HG02642 (cell line): ENCODE measurements around the gene COL4A4.
"Not testable (repeated sequence)": the region's sequence is repeated elsewhere in the genome, so short reads cannot be mapped to it uniquely, and the experiment has no call there.

Source experiments
- ATAC-seq: cut with Tn5 transposase; IDR thresholded peaks from one replicate; pipeline ENCODE4 v1.9.1; 2021; ENCODE audit warnings: mild to moderate bottlenecking; ENCODE audit not compliant: unreplicated experiment, poor library complexity

Gene COL4A4

GRCh38 chr2:227163998-227164762 is at the start of gene COL4A4, which contains the start of gene COL4A3:
TSS of gene COL4A4 (minus strand) at chr2:227164205. CDS start at chr2:227147483, 16,722 bp downstream.
TSS of gene COL4A3 (plus strand) at chr2:227164624. CDS start at chr2:227164727, 103 bp downstream.
- ATAC-seq = peak; percentile 66

DNA sequence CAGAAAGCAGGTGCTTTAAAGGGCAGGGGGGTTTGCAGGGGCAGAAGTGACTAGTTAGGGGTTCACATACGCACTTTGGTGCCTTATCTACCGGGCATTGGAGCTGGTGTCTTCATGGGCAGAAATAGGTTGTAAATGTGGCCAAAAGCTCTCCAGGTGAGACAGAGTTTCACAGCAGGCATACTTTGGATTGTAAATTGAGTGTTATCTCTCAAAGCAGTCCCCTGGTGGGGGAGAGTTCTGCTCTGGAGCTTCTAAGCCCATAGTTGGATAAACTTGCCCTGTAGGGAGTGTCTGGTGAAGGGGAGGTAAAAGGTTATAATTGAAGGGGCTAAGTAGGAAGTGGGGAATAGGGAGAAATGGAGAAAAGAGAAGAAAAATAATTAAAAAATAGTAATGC is 43.6 kb upstream of the COL4A4 start:
- no peak for ATAC-seq

- ATAC-seq = no peak
Measured at GRCh38 chr2:227206406-227206805, 42.4 kb upstream of the COL4A4 start.

DNA sequence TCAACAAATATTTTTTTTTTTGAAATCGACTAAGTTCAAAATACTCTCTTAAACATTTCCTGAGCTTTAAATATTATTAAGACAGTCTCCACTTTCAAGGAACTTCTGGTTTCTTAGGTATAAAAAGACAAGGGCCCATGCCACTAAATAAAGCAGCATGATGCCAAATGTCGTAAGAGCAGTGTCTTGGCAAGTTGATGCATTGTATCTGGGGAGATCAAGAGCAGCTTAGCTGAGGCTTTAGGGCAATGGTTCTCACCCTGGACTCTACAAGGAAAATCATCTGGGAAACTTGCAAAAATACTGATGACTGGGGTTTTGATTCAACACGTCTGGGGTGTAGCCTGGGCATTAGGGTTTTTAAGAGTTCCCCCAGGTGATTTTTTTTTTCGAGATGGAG is 41.7 kb upstream of the COL4A4 start:
- no peak for ATAC-seq

DNA sequence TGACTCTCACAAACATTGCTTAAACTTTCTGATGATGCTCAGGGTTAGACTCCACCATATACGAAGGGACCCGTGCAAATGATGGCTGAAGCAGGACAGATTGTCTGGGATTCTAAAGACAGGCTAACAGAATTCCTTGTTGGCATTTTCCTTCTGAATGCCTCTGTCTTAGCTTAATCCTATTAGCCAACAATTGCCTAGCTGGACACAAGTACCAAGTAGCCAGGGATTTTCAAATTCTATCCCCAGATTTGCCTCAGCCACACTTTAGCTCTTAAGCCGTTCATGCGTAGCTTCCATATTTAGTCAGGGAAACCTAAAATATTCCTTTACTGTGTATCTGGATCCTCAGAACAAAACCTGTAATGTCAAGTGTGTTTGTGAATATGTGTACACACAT is 40.4 kb upstream of the COL4A4 start:
- ATAC-seq = no peak

DNA sequence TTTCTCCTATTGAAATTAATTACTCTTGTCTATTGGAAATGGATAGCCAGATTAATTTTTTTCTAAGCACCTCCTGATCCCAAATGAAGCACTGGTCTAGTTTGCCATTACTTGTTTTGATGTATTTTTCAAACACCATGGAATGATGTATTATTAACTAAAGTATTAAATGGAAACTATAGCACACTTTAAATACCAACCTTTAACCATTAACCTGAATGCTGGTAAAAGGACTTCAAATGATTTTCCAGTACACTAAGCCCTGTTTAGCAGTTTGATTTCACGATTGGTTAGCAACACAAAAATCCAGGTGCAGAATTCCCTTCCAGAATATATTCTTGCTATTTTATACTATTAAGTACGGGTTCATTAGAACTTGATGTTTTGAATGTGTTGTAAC is 37.8 kb upstream of the COL4A4 start:
- ATAC-seq = no peak

- no peak for ATAC-seq
Measured at GRCh38 chr2:227198866-227199265, 34.9 kb upstream of the COL4A4 start.

DNA sequence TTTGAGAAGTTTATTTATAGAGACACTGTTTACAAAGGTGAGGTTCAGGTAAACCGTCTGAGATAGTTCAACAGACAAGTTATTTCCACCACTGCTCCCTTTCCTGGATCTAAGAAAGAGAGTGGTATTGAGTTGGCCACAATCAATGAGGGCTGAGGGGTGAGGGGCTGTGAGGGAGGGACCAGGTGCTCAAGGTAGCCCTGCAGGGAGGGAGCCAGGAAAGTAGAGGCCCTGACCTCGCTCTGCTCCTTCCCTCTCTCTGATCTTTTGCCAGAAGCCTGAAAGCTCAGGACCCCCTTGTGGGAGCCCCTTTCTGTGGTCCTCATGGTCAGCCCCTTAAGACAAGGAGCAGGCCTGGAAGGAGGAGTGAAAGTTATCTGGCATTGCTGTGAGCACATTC is 30.2 kb upstream of the COL4A4 start:
- ATAC-seq = no peak

DNA sequence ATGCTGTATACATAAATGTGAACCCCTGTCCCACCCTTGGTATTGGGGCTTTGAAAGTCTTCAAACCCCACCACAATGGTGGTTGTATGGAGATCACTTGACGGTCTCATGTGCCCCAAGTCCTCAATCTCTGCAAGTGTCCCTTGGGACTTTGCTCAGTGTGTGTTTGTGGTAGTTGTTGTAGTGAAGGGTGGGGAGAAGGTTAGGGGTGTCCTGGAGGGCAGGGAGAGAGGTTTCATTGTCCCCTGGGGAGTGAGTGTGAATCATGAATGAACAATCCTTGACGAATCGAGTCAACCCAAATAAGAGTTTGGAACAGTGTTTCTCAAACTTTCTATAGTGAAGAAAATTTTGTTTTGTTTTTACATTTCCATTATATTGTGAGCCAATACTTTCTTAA is 28.5 kb upstream of the COL4A4 start:
- no peak for ATAC-seq

- ATAC-seq = no peak
Measured at GRCh38 chr2:227191367-227191766, 27.4 kb upstream of the COL4A4 start.

DNA sequence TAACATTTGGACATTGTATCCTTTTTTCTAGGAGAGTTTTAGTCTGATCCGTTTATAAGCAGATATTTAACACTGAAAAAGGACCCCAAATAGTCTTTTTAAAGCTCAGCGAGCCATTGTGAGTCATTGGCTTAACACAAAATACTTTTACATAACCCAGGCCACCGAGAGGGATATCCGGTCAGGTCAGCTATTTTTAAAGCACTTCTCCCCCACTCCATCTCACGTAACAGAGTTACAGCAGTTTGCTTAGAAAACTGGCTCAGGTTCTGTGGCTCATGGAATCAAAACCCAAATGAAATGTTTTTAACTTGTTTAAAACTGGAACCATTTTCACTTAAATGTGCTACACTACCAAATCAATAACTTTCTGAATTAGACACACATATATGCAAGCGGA is 24.3 kb upstream of the COL4A4 start:
- ATAC-seq = peak; percentile 72

DNA sequence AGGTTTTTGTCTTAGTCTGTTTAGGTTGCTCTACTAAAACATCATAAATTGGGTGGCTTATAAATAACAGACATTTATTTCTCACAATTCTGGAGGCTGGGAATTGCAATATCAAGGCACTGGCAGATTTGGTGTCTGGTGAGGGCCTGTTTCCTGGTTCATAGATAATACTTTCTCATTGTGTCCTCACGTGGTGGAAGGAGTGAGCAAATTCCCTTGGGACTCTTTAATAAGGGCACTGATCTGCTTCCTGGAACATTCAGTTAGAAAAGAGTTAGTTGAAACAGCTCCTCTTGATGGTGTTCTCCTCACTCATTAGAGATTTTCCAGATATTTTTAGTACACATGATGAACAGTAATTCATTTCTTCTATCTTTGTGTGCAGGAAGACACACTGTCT is 22.7 kb upstream of the COL4A4 start:
- ATAC-seq = no peak

DNA sequence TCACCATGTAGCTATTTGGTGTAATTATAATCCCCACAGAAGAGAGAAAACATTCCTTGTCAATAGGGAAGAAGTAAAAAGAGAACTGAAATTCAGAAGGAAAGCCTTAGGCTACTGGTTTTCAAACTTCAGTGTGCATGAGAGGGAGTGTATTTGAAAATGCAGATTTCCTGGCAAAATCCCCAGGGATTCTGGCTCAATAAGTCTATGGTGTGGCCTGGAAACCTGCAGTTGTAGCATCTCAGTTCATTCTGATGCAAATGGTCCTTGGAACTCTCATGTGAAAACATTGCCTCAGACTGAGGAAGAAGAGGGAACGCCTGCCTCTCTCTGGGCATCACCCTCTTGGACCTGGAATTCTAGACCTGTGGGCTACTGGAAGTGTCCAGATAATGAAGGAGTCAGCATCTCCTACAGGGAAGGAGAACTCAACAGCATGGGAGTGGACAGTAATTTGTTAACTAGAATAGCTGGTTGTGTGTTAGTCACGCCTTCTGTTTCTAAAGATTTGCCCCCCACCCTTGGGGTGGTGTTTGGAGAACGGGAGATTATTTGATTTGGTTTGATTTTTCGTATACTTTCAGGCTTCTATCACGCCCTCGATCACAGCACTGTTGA is 21.7 kb upstream of the COL4A4 start:
- ATAC-seq = no peak

DNA sequence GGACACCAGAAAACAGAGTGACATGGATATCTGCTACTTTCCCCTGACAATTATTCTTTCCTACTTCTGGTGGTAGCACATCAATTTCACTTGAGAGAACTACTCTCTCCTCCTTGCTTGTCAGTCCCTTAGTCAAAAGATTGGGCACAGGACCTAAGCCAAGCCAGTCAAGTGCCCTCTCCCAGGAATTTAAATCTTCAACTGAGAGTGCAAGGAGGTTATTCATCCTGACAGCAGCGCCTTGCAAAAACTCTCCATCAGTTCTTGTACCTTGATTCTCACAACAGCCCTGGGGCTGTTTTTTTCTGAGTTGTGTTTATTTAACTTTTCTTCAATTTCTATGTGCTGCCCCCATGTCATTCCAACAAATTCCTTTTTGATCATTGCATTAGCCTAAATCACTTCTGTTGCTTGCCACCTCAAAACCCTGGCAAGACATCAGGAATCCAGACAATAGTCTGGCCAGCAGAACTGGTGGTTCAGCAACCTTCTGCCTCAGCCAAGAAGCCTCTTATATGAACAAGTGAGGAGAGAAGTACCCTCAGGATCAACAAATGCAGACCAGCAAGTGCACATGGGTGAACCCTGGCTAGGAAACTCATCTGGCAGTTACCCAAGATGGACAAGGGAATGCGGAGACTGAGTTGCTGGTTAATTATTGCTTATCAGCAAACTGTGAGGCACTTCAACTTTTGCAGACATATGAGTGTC is 19.8 kb upstream of the COL4A4 start:
- ATAC-seq = no peak

DNA sequence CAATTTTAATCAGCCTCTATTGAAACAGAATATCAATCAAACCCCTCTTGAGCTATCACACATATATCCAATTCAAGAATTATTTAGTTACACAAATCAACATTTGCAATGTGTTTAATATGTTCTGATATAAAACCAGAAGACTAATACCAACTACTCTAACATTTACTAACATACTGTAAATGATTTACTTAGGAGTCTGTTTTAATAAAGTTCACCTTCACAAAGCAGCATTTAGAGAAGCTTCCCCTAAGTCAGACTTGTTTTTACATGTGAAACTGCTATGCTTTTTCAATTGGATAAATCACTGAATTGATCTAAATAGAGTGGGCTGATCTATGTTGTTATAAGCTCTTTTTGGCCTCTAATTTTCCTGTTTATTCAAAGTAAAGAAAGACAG is 18.8 kb upstream of the COL4A4 start:
- ATAC-seq = no peak

DNA sequence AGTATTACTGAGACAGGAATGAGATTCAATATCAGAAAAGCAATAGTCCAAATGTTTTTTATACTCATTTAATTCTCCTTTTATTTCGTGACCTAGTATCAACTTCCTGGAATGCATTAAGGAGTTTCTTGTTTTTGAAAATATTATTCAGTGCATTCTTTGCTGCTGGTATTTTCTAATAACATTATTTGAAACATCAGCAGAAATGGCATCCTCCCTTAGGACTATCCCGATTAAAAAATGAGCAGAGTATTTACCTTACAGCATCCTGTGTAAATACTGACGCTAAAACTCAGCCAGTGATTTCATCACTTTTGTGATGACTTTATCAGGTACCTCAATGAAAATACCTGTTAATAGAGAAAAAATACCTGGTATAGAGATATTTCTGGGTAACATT is 16.8 kb upstream of the COL4A4 start:
- ATAC-seq = no peak

DNA sequence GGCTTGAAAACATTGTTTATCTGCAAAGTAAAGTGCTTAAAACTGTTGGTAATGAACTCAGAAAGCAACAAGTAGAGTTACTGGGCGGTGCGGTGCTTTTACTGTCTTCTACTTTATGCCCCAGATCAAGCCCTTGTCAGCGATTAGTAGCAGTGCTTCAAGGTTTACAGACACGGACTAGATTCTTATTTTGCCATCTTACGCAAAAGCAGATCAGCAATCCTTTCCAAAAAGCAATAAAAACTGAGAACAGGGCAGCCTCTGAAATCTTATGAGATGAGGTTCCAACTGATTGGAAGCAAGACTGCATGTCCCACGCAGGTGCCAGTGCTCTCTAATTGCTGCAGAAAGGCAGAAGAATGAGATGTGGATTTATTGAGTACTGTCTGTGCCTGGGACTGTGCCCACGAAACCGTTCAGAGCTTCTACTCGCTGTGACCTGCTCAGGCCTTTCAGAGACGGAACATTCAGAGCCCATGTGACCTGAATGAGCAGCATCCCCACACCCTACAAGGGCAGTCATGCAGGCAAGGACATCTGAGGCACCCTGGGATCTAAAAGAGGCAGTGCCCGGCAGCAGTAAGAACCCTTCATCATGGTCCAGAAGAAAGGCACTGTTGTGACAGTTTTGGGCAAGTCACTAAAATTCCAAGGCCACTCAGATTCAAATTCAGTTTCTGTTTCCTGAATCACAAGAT is 16.1 kb upstream of the COL4A4 start:
- ATAC-seq = no peak

DNA sequence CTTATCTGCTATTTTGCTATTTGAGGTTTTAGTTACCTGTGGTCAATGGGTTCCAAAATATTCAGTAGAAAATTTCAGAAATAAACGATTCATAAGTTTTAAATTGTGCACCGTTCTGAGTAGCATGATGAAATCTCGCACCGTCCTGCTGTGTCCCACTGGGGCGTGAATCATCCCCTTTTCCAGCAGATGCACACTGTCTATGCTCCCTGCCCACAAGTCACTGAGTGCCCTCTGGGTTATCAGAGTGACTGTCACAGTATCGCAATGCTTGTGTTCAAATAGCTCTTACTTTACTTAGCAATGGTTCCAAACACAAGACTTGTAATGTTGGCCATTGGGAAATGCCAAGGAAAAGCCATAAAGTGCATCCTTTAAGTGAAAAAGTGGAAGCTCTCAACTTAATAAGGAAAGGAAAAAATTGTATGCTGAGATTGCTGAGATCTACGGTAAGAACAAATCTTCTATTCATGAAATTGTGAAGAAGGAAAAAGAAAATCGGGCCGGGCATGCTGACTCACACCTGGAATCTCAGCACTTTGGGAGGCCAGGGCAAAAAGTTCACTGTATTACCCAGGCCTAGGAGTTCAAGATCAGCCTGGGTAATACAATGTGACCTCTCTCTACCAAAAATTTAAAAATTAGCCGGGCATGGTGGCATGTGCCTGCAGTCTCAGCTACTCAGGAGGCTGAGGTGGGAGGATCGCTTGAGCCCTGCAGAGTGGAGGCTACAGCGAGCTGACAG is 13.8 kb upstream of the COL4A4 start:
- no peak for ATAC-seq

DNA sequence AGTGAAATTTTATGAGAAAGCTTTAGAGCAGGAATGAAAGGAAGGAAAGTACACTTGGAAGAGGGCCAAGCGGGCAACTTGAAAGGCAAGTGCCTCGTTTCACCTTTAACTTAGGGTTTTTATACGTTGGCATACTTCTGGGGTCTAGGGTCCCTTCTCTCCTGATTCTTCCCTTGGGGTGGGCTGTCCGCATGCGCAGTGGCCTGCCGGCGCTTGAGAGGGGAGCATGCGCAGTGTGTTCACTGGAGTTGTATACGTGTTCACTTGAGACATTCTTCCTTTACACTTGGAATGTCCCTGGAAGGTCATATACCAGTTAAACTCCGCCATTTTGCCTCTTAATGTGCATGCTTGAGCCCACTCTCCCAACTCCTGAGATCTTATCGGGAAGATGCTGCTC is 7.8 kb upstream of the COL4A4 start:
- ATAC-seq = not testable (repeated sequence)

- peak; percentile 69 for ATAC-seq
Measured at GRCh38 chr2:227164763-227165291, 822 bp upstream of the COL4A4 start.
